SK-N-SH (cell line): ENCODE results near the gene ULBP1.

Experiments used
- EP300 ChIP-seq, 2 experiments: IDR thresholded peaks; 2 replicates each; pipeline versions ENCODE4 v1.4.0 to v1.6.1; 2012; ENCODE audit warnings: borderline replicate concordance in 1 of 2, low read depth in 1 of 2, low read length in 1 of 2
- FOXJ3 ChIP-seq: sonication (generic); formaldehyde crosslinking; IDR thresholded peaks from 2 replicates; pipeline ENCODE4 v1.5.1; 2020; ENCODE audit warnings: mild to moderate bottlenecking, missing genetic modification reagents
- FOXM1 ChIP-seq: IDR thresholded peaks from 2 replicates; pipeline ENCODE4 v1.4.0; 2012; ENCODE audit warnings: low read depth, mild to moderate bottlenecking
- MXI1 ChIP-seq: IDR thresholded peaks from 2 replicates; pipeline ENCODE4 v1.6.1; 2012; ENCODE audit warnings: mild to moderate bottlenecking, low read depth, low read length, improper control_type of control experiment
- NRF1 ChIP-seq: IDR thresholded peaks from 2 replicates; pipeline ENCODE4 v1.6.1; 2012; ENCODE audit warnings: low read depth, mild to moderate bottlenecking, low read length
- TF ChIP-seq, protein P1 (sequence below): fragments of 200-600 bp; sonication (generic); IDR thresholded peaks from 2 replicates; pipeline ENCODE4 v1.6.1; 2017; ENCODE audit warnings: antibody characterized with exemption, mild to moderate bottlenecking, moderate library complexity
- TF ChIP-seq, protein P2 (sequence below): IDR thresholded peaks from 2 replicates; pipeline ENCODE4 v1.6.1; 2012; ENCODE audit warnings: mild to moderate bottlenecking, low read depth, low read length, moderate library complexity

DNA sequence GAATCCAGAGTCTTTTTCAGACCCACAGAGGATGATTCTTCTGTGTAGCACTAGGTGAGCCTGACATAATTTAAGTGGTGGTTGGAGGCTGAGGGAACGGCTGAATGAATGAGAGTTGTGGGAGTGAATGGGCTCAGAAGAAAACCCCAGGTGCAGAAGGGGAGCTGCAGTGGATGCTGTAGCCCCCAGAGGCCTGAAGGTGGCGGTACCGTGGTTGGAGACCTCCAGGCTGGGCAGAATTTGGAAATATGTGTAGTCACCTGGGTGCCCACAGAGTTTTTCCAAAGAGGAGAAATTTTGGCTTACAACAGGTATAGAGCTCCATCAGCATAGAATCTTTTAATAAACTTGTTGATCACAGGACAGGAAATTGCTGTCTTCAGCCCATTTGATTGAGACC, 34.3 kb upstream of the ULBP1 start:
- no peak for TF ChIP-seq NRF1
- TF ChIP-seq, protein P1, sequence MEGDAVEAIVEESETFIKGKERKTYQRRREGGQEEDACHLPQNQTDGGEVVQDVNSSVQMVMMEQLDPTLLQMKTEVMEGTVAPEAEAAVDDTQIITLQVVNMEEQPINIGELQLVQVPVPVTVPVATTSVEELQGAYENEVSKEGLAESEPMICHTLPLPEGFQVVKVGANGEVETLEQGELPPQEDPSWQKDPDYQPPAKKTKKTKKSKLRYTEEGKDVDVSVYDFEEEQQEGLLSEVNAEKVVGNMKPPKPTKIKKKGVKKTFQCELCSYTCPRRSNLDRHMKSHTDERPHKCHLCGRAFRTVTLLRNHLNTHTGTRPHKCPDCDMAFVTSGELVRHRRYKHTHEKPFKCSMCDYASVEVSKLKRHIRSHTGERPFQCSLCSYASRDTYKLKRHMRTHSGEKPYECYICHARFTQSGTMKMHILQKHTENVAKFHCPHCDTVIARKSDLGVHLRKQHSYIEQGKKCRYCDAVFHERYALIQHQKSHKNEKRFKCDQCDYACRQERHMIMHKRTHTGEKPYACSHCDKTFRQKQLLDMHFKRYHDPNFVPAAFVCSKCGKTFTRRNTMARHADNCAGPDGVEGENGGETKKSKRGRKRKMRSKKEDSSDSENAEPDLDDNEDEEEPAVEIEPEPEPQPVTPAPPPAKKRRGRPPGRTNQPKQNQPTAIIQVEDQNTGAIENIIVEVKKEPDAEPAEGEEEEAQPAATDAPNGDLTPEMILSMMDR = peak; percentile 41; the same call in 1 of the 2 replicates
- no peak for TF ChIP-seq FOXM1
- TF ChIP-seq FOXJ3 (CRISPR knock-in tag) = no peak
- no peak for TF ChIP-seq MXI1
- no peak for TF ChIP-seq EP300 (IDR thresholded peaks at IDR 0.05; ENCODE audit: borderline replicate concordance in 1 of 2, low read depth in 1 of 2, low read length in 1 of 2)
- TF ChIP-seq, protein P2, sequence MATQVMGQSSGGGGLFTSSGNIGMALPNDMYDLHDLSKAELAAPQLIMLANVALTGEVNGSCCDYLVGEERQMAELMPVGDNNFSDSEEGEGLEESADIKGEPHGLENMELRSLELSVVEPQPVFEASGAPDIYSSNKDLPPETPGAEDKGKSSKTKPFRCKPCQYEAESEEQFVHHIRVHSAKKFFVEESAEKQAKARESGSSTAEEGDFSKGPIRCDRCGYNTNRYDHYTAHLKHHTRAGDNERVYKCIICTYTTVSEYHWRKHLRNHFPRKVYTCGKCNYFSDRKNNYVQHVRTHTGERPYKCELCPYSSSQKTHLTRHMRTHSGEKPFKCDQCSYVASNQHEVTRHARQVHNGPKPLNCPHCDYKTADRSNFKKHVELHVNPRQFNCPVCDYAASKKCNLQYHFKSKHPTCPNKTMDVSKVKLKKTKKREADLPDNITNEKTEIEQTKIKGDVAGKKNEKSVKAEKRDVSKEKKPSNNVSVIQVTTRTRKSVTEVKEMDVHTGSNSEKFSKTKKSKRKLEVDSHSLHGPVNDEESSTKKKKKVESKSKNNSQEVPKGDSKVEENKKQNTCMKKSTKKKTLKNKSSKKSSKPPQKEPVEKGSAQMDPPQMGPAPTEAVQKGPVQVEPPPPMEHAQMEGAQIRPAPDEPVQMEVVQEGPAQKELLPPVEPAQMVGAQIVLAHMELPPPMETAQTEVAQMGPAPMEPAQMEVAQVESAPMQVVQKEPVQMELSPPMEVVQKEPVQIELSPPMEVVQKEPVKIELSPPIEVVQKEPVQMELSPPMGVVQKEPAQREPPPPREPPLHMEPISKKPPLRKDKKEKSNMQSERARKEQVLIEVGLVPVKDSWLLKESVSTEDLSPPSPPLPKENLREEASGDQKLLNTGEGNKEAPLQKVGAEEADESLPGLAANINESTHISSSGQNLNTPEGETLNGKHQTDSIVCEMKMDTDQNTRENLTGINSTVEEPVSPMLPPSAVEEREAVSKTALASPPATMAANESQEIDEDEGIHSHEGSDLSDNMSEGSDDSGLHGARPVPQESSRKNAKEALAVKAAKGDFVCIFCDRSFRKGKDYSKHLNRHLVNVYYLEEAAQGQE = no peak
